Spleen (tissue), 11 donors: ENCODE data around the gene VPS36. TPM values are rescaled to one million over a fixed set of nuclear protein-coding genes. Genes with fewer than 3 reads are reported as not detected.
"Not testable (repeated sequence)": the region's sequence is repeated elsewhere in the genome, so short reads cannot be mapped to it uniquely, and the experiment has no call there.

Source experiments
- DNase-seq: peaks from one replicate; pipeline ENCODE4 v3.0.0-alpha.2; 2020
- H3K27ac ChIP-seq, 8 donors: fragments of 200-600 bp; sonication (generic) in 7 of 8; 1 replicate in 4 of 8; 2 replicates in 4 of 8; pipeline versions ENCODE4 v1.5.0 to v1.8.0; 2016 to 2021; ENCODE audit warnings: inconsistent platforms in 4 of 8, mild to moderate bottlenecking in 4 of 8, moderate library complexity in 1 of 8
- H3K27me3 ChIP-seq, 7 donors: fragments of 200-600 bp; sonication (generic) in 6 of 7; replicated peaks in 1 of 7; 1 replicate in 4 of 7; 2 replicates in 3 of 7; pipeline versions ENCODE4 v1.5.0 to v1.8.0; 2016 to 2021; ENCODE audit warnings: inconsistent platforms in 3 of 7, mild to moderate bottlenecking in 1 of 7
- H3K36me3 ChIP-seq, 6 donors: fragments of 200-600 bp; sonication (generic) in 5 of 6; 1 replicate in 4 of 6; 2 replicates in 2 of 6; pipeline versions ENCODE4 v1.5.0 to v1.8.0; 2016 to 2021; ENCODE audit warnings: inconsistent platforms in 2 of 6
- H3K4me1 ChIP-seq, 6 donors: fragments of 200-600 bp; sonication (generic) in 5 of 6; 1 replicate in 3 of 6; 2 replicates in 3 of 6; pipeline versions ENCODE4 v1.5.0 to v1.8.0; 2016 to 2021; ENCODE audit warnings: inconsistent platforms in 3 of 6
- H3K4me3 ChIP-seq, 8 donors: fragments of 200-600 bp; sonication (generic) in 7 of 8; 1 replicate in 4 of 8; 2 replicates in 4 of 8; pipeline versions ENCODE4 v1.5.0 to v1.8.0; 2016 to 2021; ENCODE audit warnings: inconsistent platforms in 4 of 8, mild to moderate bottlenecking in 4 of 8, moderate library complexity in 2 of 8
- H3K9me3 ChIP-seq, 8 donors: fragments of 200-600 bp; sonication (generic) in 7 of 8; 1 replicate in 4 of 8; 2 replicates in 4 of 8; pipeline versions ENCODE4 v1.5.0 to v1.8.0; 2016 to 2021; ENCODE audit warnings: inconsistent platforms in 4 of 8
- CTCF ChIP-seq, 11 experiments: fragments of 200-600 bp in 7 of 11; fragments of 450-650 bp in 4 of 11; sonication (generic) in 4 of 11; IDR thresholded peaks in 8 of 11; conservative IDR thresholded peaks in 3 of 11; 1 replicate in 7 of 11; 2 replicates in 4 of 11; pipeline versions ENCODE4 v1.4.0 to v1.8.0; 2016 to 2021; ENCODE audit warnings: antibody characterized with exemption in 11 of 11, inconsistent platforms in 4 of 11, mild to moderate bottlenecking in 1 of 11
- POLR2A ChIP-seq, 3 donors: fragments of 450-650 bp; IDR thresholded peaks; one replicate each; pipeline ENCODE4 v1.5.1; 2017; ENCODE audit warnings: antibody characterized with exemption in 3 of 3, mild to moderate bottlenecking in 1 of 3
- POLR2AphosphoS5 ChIP-seq, 3 donors: sonication (generic); formaldehyde crosslinking; IDR thresholded peaks; one replicate each; pipeline ENCODE4 v1.5.1; 2017; ENCODE audit warnings: antibody characterized with exemption in 3 of 3
- WGBS, 5 donors: extraction: QIAGEN DNeasy Blood & Tissue Kit in 3 of 5; methylation state at CpG; one replicate each; pipeline versions ENCODE4 v1.1.5 to v1.1.7; 2013 to 2018; 5-methylcytosine and 5-hydroxymethylcytosine counted together
- intact Hi-C: fragments of 100-400 bp; cut with DNase I; formaldehyde crosslinking; loops from one replicate; pipeline ENCODE4 v1.15.0; 2023; ENCODE audit warnings: low total_unique reads
- polyA plus RNA-seq, 3 donors: library from polyadenylated mRNA; stranded (reverse); fragments of 200-250 nt; gene quantifications; one replicate each; pipeline ENCODE4 v1.2.1, GENCODE V29; 2013
- small RNA-seq, 4 donors: library from RNA; depleted of rRNA; stranded (forward); fragments of <200 nt; gene quantifications; one replicate each; pipeline ENCODE3, GENCODE V24; 2016
- total RNA-seq, 7 donors: library from RNA; depleted of rRNA in 3 of 7; stranded (reverse); fragments of >200 nt in 3 of 7; fragmentation: NEBNext Ultra II Directional in 4 of 7; extraction: Animal tissue kit (Norgen Biotek cat#: 25700) in 4 of 7; gene quantifications; one replicate each; pipeline versions ENCODE4 v1.1.0 to v1.2.1, GENCODE V29; 2016 to 2021
- donor health status: healthy with polysubstance abuse.
- donor health status: DM: no; HTN: no; CAD: no; lungs with moderate emphysema.
- donor health status: DM: no; HTN: no; CAD: no.
- donor health status: Bipolar disorder and iron deficiency.
- donor health status: healthy.
- donor health status: DM: no; HTN: no; CAD: no.
- donor health status: DM: yes; HTN: yes; CAD: no.

VPS36 gene
- total and polyA plus RNA-seq, 10 donors, result 18.3 to 98.9 (median 55.5) TPM

- Histone ChIP-seq H3K9me3 (no peaks in the 10 kb centered on the region), H3K27me3 (no peaks in the 10 kb centered on the region), H3K4me3 (no peak overlapping the region), H3K36me3 (peaks cover 0 to 12% (median 4%) of the 10 kb centered on the region in 6 donors), H3K27ac (no peak overlapping the region), H3K4me1 (no peaks in the 10 kb centered on the region)
- 47 to 69% (median 65%) methylated on average over 1 of the region's 1 CpG for WGBS, 5 donors
- intact Hi-C loops, result no loop called here
- no peak for DNase-seq
- no peak for TF ChIP-seq POLR2A (IDR thresholded peaks at IDR 0.05)
- TF ChIP-seq POLR2AphosphoS5 (IDR thresholded peaks at IDR 0.05), result no peak
- no peak for TF ChIP-seq CTCF (IDR thresholded peaks at IDR 0.05 in 8 of 11, conservative IDR thresholded peaks at IDR 0.05 in 3 of 11)
Observed at GRCh38 chr13:52374873-52375411, 75.5 kb downstream of the VPS36 start.

GRCh38 chr13:52374389-52374788 lies 76.0 kb downstream of the VPS36 start:
- Histone ChIP-seq H3K9me3 (no peaks in the 10 kb centered on the region), H3K36me3 (peaks cover 0 to 12% (median 4%) of the 10 kb centered on the region in 6 donors), H3K27me3 (no peaks in the 10 kb centered on the region), H3K4me1 (no peaks in the 10 kb centered on the region), H3K27ac (no peak overlapping the region), H3K4me3 (no peak overlapping the region)
- DNase-seq, result no peak
- TF ChIP-seq POLR2A (IDR thresholded peaks at IDR 0.05), result no peak
- no peak for TF ChIP-seq POLR2AphosphoS5 (IDR thresholded peaks at IDR 0.05)
- 86 to 94% (median 89%) methylated on average over 4 of the region's 4 CpGs for WGBS, 5 donors
- intact Hi-C loops, result no loop called here

- H3K9me3 ChIP-seq, H3K4me1 ChIP-seq, intact Hi-C loops, DNase-seq, H3K27ac ChIP-seq, H3K4me3 ChIP-seq, H3K27me3 ChIP-seq, H3K36me3 ChIP-seq: not testable (repeated sequence)
- 90 to 100% (median 94%) methylated on average over 1 of the region's 1 CpG for WGBS, 5 donors
Observed at GRCh38 chr13:52373277-52373676, 77.2 kb downstream of the VPS36 start.

- no peaks in the 10 kb centered on the region for H3K27me3 ChIP-seq
- TF ChIP-seq POLR2A (IDR thresholded peaks at IDR 0.05), result no peak
- no peak for TF ChIP-seq CTCF (IDR thresholded peaks at IDR 0.05 in 8 of 11, conservative IDR thresholded peaks at IDR 0.05 in 3 of 11)
- no peak overlapping the region for H3K27ac ChIP-seq
- intact Hi-C loops, result no loop called here
- H3K36me3 ChIP-seq, result no peaks in the 10 kb centered on the region
- no peak overlapping the region for H3K4me3 ChIP-seq
- 62 to 67% (median 62%) methylated on average over 3 of the region's 3 CpGs for WGBS, 5 donors
- DNase-seq, result no peak
- no peaks in the 10 kb centered on the region for H3K9me3 ChIP-seq
- H3K4me1 ChIP-seq, result no peaks in the 10 kb centered on the region
Observed at GRCh38 chr13:52371736-52372247, 78.6 kb downstream of the VPS36 start.

- intact Hi-C loops, result no loop called here
- H3K9me3 ChIP-seq, result no peaks in the 10 kb centered on the region
- H3K27me3 ChIP-seq, result no peaks in the 10 kb centered on the region
- 84 to 93% (median 90%) methylated on average over 4 of the region's 4 CpGs for WGBS, 5 donors
- no peak overlapping the region for H3K27ac ChIP-seq
- TF ChIP-seq POLR2AphosphoS5 (IDR thresholded peaks at IDR 0.05), result no peak
- TF ChIP-seq CTCF (IDR thresholded peaks at IDR 0.05 in 8 of 11, conservative IDR thresholded peaks at IDR 0.05 in 3 of 11), result no peak
- TF ChIP-seq POLR2A (IDR thresholded peaks at IDR 0.05), result no peak
- no peaks in the 10 kb centered on the region for H3K36me3 ChIP-seq
- H3K4me1 ChIP-seq, result no peaks in the 10 kb centered on the region
- DNase-seq, result no peak
- H3K4me3 ChIP-seq, result no peak overlapping the region
Observed at GRCh38 chr13:52366291-52366690, 84.1 kb downstream of the VPS36 start.

Small RNAs within 50 kb of the gene (small RNA-seq; reads per million reads assigned to genes)
- gene RNY4P24, result 0 reads per million in 4 donors

Other genes starting within 250 kb of the VPS36 start
- 10 to 100 TPM in 5 of 7 donors, 1 to 10 TPM in 2; 7.5 to 13.1 (median 10.8) TPM for gene THSD1, start 44.5 kb downstream of the VPS36 start, total RNA-seq
- gene THSD1, start 44.5 kb downstream of the VPS36 start, polyA plus RNA-seq, result 1 to 10 TPM; 1.6 to 4.0 (median 2.3) TPM
- gene CKAP2, start 4.8 kb upstream of the VPS36 start, total RNA-seq, result 10 to 100 TPM; 13.9 to 24.7 (median 21.9) TPM
- 10 to 100 TPM in 1 of 3 donors, 1 to 10 TPM in 2; 4.7 to 10.4 (median 6.1) TPM for gene CKAP2, start 4.8 kb upstream of the VPS36 start, polyA plus RNA-seq
- gene HNRNPA1L2, start 191.8 kb upstream of the VPS36 start, total RNA-seq, result 10 to 100 TPM in 3 of 7 donors, 1 to 10 TPM in 4; 6.7 to 12.8 (median 9.4) TPM
- gene HNRNPA1L2, start 191.8 kb upstream of the VPS36 start, polyA plus RNA-seq, result 10 to 100 TPM; 15.0 to 23.2 (median 15.1) TPM
- 10 to 100 TPM; 24.7 to 36.9 (median 30.5) TPM for gene SUGT1, start 202.2 kb upstream of the VPS36 start, total RNA-seq
- gene SUGT1, start 202.2 kb upstream of the VPS36 start, polyA plus RNA-seq, result 10 to 100 TPM; 25.2 to 28.0 (median 27.9) TPM